H1 (cell line): ENCODE results near the gene LRRC39. TPM values are rescaled to one million over a fixed set of nuclear protein-coding genes. Genes with fewer than 3 reads are reported as not detected.
"Not testable (repeated sequence)": the region's sequence is repeated elsewhere in the genome, so short reads cannot be mapped to it uniquely, and the experiment has no call there.

Experiments
- CTCF ChIA-PET: fragments of 300-600 bp; sonication (Branson Sonifier 250); formaldehyde crosslinking; loops from one replicate; lab custom pipeline; 2021; ENCODE audit not compliant: partially characterized antibody; lab: Charles Lee
- POLR2A ChIA-PET: fragments of 300-600 bp; sonication (Branson Sonifier 250); formaldehyde crosslinking; loops from one replicate; lab custom pipeline; 2021; ENCODE audit warnings: inconsistent platforms; ENCODE audit not compliant: partially characterized antibody; lab: Charles Lee
- DNase-seq, 2 experiments: peaks; one replicate each; pipeline versions ENCODE4 v3.0.0 to v3.0.0-alpha.2; 2010 to 2022; ENCODE audit warnings: low spot score in 2 of 2, low read depth in 1 of 2, mixed read lengths in 1 of 2
- FAIRE-seq: peaks from 2 replicates; lab custom pipeline; 2011; peaks lifted over from hg19 to GRCh38; lab: Jason Lieb, UNC
- H2AFZ ChIP-seq: 2 replicates; pipeline ENCODE4 v1.8.1; 2012; ENCODE audit warnings: low read length, inconsistent platforms
- H2AK5ac ChIP-seq: 2 replicates; pipeline ENCODE4 v1.6.1; 2013; ENCODE audit warnings: low read depth, low read length
- H2BK120ac ChIP-seq: replicated peaks from 2 replicates; pipeline ENCODE3; 2013; ENCODE audit warnings: low read depth, low read length, inconsistent platforms
- H2BK12ac ChIP-seq: 2 replicates; pipeline ENCODE4 v1.6.1; 2013; ENCODE audit warnings: low read depth, low read length
- H2BK15ac ChIP-seq: 2 replicates; pipeline ENCODE4 v1.6.1; 2013; ENCODE audit warnings: low read length
- H2BK20ac ChIP-seq: 2 replicates; pipeline ENCODE4 v1.6.1; 2013; ENCODE audit warnings: low read length
- H2BK5ac ChIP-seq: 2 replicates; pipeline ENCODE4 v1.6.1; 2013; ENCODE audit warnings: low read depth, low read length
- H3K14ac ChIP-seq: 2 replicates; pipeline ENCODE4 v1.6.1; 2013; ENCODE audit warnings: inconsistent platforms; ENCODE audit not compliant: insufficient read length
- H3K18ac ChIP-seq: 2 replicates; pipeline ENCODE4 v1.6.1; 2013; ENCODE audit warnings: low read length; ENCODE audit errors: extremely low read depth
- H3K23ac ChIP-seq: 2 replicates; pipeline ENCODE4 v1.6.1; 2013; ENCODE audit warnings: inconsistent platforms; ENCODE audit not compliant: insufficient read length
- H3K23me2 ChIP-seq: 2 replicates; pipeline ENCODE4 v1.6.1; 2013; ENCODE audit warnings: low read depth, low read length
- H3K27ac ChIP-seq: 2 replicates; pipeline ENCODE4 v1.6.1; 2011; ENCODE audit warnings: low read depth, low read length, inconsistent platforms
- H3K27me3 ChIP-seq, 4 experiments: replicated peaks in 1 of 4; 1 replicate in 1 of 4; 2 replicates in 3 of 4; pipeline versions ENCODE4 v1.6.1 to v1.8.1; 2011 to 2013; ENCODE audit warnings: low read length in 3 of 4, mild to moderate bottlenecking in 3 of 4, inconsistent platforms in 2 of 4, mixed read lengths in 2 of 4, moderate library complexity in 1 of 4; ENCODE audit not compliant: control insufficient read depth in 3 of 4, insufficient read depth in 3 of 4; ENCODE audit errors: extremely low read depth in 1 of 4
- H3K36me3 ChIP-seq, 4 experiments: 2 replicates each; pipeline versions ENCODE4 v1.6.1 to v1.8.1; 2011 to 2013; ENCODE audit warnings: mild to moderate bottlenecking in 4 of 4, low read length in 3 of 4, moderate library complexity in 2 of 4, control low read depth in 1 of 4, inconsistent platforms in 1 of 4; ENCODE audit not compliant: insufficient read depth in 4 of 4, control insufficient read depth in 2 of 4
- H3K4ac ChIP-seq: replicated peaks from 2 replicates; pipeline ENCODE3; 2013; ENCODE audit warnings: low read length, low read depth, mixed read lengths, inconsistent platforms; ENCODE audit not compliant: insufficient read length
- H3K4me1 ChIP-seq, 4 experiments: replicated peaks in 1 of 4; 1 replicate in 1 of 4; 2 replicates in 3 of 4; pipeline versions ENCODE4 v1.6.1 to v1.8.1; 2011 to 2013; ENCODE audit warnings: low read length in 3 of 4, inconsistent platforms in 2 of 4, mixed read lengths in 1 of 4; ENCODE audit not compliant: insufficient read depth in 4 of 4, control insufficient read depth in 3 of 4
- H3K4me2 ChIP-seq, 2 experiments: 2 replicates each; pipeline versions ENCODE4 v1.6.1 to v1.8.1; 2011 to 2013; ENCODE audit warnings: low read depth in 2 of 2, low read length in 2 of 2, control low read depth in 1 of 2, inconsistent platforms in 1 of 2, mild to moderate bottlenecking in 1 of 2; ENCODE audit not compliant: insufficient read depth in 1 of 2
- H3K4me3 ChIP-seq, 4 experiments: fragments of 200-600, 300-600 bp in 1 of 4; sonication (generic), shearing (Covaris generic), sonication (Bioruptor Twin) in 1 of 4; 2 replicates each; pipeline versions ENCODE4 v1.5.1 to v1.8.1; 2011 to 2016; ENCODE audit warnings: low read length in 4 of 4, low read depth in 3 of 4, control low read depth in 2 of 4, inconsistent platforms in 2 of 4, mild to moderate bottlenecking in 2 of 4, mixed read lengths in 1 of 4, moderate library complexity in 1 of 4; ENCODE audit not compliant: insufficient read depth in 2 of 4; ENCODE audit errors: extremely low read depth in 1 of 4
- H3K56ac ChIP-seq: replicated peaks from 2 replicates; pipeline ENCODE3; 2013; ENCODE audit warnings: low read depth, mild to moderate bottlenecking, mixed read lengths, low read length, inconsistent platforms; ENCODE audit not compliant: insufficient read length
- H3K79me1 ChIP-seq: 2 replicates; pipeline ENCODE4 v1.6.1; 2013; ENCODE audit warnings: low read depth, low read length, control low read depth
- H3K79me2 ChIP-seq, 2 experiments: 2 replicates each; pipeline versions ENCODE4 v1.6.1 to v1.8.1; 2012 to 2013; ENCODE audit warnings: low read length in 2 of 2, mild to moderate bottlenecking in 2 of 2, inconsistent platforms in 1 of 2; ENCODE audit not compliant: insufficient read depth in 2 of 2, control insufficient read depth in 1 of 2
- H3K9ac ChIP-seq, 4 experiments: replicated peaks in 1 of 4; 1 replicate in 1 of 4; 2 replicates in 3 of 4; pipeline versions ENCODE4 v1.6.1 to v1.8.1; 2011 to 2013; ENCODE audit warnings: low read depth in 3 of 4, low read length in 3 of 4, control low read depth in 2 of 4, mild to moderate bottlenecking in 2 of 4, moderate library complexity in 2 of 4, inconsistent platforms in 1 of 4; ENCODE audit errors: extremely low read depth in 1 of 4
- H3K9me3 ChIP-seq, 2 experiments: 2 replicates each; pipeline versions ENCODE4 v1.6.1 to v1.8.1; 2012 to 2013; ENCODE audit warnings: mild to moderate bottlenecking in 2 of 2, moderate library complexity in 2 of 2, control low read depth in 1 of 2, inconsistent platforms in 1 of 2, low read depth in 1 of 2, low read length in 1 of 2, mixed read lengths in 1 of 2; ENCODE audit not compliant: insufficient read depth in 2 of 2
- H4K20me1 ChIP-seq, 2 experiments: replicated peaks in 1 of 2; 2 replicates each; pipeline versions ENCODE3 to v1.8.1; 2011 to 2013; ENCODE audit warnings: inconsistent platforms in 2 of 2, low read length in 2 of 2, mild to moderate bottlenecking in 1 of 2; ENCODE audit not compliant: insufficient read depth in 2 of 2, control insufficient read depth in 1 of 2
- H4K5ac ChIP-seq: 2 replicates; pipeline ENCODE4 v1.6.1; 2013; ENCODE audit warnings: low read length, low read depth, mixed read lengths, inconsistent platforms; ENCODE audit not compliant: insufficient read length
- H4K8ac ChIP-seq: 2 replicates; pipeline ENCODE4 v1.8.0; 2013; ENCODE audit warnings: mild to moderate bottlenecking, moderate library complexity, low read length, inconsistent platforms; ENCODE audit not compliant: insufficient read depth; ENCODE audit errors: extremely low read depth
- H4K91ac ChIP-seq: replicated peaks from 2 replicates; pipeline ENCODE3; 2013; ENCODE audit warnings: low read length, mixed read lengths, inconsistent platforms; ENCODE audit not compliant: insufficient read length
- ASH2L ChIP-seq: fragments of 200-600, 300-600 bp; sonication (generic); IDR thresholded peaks from one replicate; pipeline ENCODE4 v1.7.1; 2017; ENCODE audit warnings: low read length
- EGR1 ChIP-seq: IDR thresholded peaks from 2 replicates; pipeline ENCODE4 v1.6.1; 2011; ENCODE audit warnings: low read depth, low read length, borderline replicate concordance
- RNF2 ChIP-seq: fragments of 200-900, 300-1000 bp; sonication (generic); IDR thresholded peaks from 2 replicates; pipeline ENCODE4 v1.7.1; 2016; ENCODE audit warnings: borderline replicate concordance, low read depth, mild to moderate bottlenecking, antibody characterized with exemption, low read length; ENCODE audit not compliant: poor library complexity, severe bottlenecking; ENCODE audit errors: missing control alignments
- TEAD4 ChIP-seq: IDR thresholded peaks from 2 replicates; pipeline ENCODE4 v1.6.1; 2012; ENCODE audit warnings: low read depth, low read length, inconsistent platforms, mixed read lengths
- WGBS, 2 experiments: shearing (Covaris generic) in 1 of 2; methylation state at CpG; one replicate each; pipeline versions ENCODE4 v1.1.6 to v1.1.7; 2013 to 2015; ENCODE audit warnings: low lambda C conversion rate in 2 of 2, mixed read lengths in 2 of 2, inconsistent platforms in 1 of 2, low coverage in 1 of 2, missing lambda C conversion rate in 1 of 2; ENCODE audit not compliant: insufficient replicate concordance in 2 of 2, insufficient coverage in 1 of 2, insufficient read length in 1 of 2; ENCODE audit errors: extremely low coverage in 1 of 2, missing lambda C conversion rate in 1 of 2; 5-methylcytosine and 5-hydroxymethylcytosine counted together
- polyA plus RNA-seq, 7 experiments: library from polyadenylated mRNA; depleted of rRNA in 3 of 7; stranded (reverse) in 5 of 7; unstranded in 2 of 7; fragments of >200 nt in 5 of 7; fragments of 200-250 nt in 2 of 7; gene quantifications; 1 replicate in 5 of 7; 2 replicates in 1 of 7; 4 replicates in 1 of 7; pipeline versions ENCODE4 v1.2.1 to v1.2.3, GENCODE V29; 2011 to 2013; ENCODE audit warnings: missing spikeins in 2 of 7, mixed read lengths in 2 of 7
- total RNA-seq: library from RNA; stranded (reverse); fragmentation: NEBNext Ultra II Directional; extraction: Animal tissue kit (Norgen Biotek cat#: 25700); gene quantifications from 2 replicates; pipeline ENCODE4 v1.2.1, GENCODE V29; 2021
- TF ChIP-seq, protein P1 (sequence below): IDR thresholded peaks from 2 replicates; pipeline ENCODE4 v1.6.1; 2011; ENCODE audit warnings: low read depth, mild to moderate bottlenecking, low read length; ENCODE audit not compliant: insufficient read depth
- TF ChIP-seq, protein P2 (sequence below): IDR thresholded peaks from 2 replicates; pipeline ENCODE4 v1.6.1; 2012; ENCODE audit warnings: low read length, inconsistent platforms

LRRC39 gene
- total and polyA plus RNA-seq, 2 of the 8 experiments (the other 6 are each of a cell fraction or from before 2014, with no cell fraction given), result 0.33 to 0.39 TPM

DNA sequence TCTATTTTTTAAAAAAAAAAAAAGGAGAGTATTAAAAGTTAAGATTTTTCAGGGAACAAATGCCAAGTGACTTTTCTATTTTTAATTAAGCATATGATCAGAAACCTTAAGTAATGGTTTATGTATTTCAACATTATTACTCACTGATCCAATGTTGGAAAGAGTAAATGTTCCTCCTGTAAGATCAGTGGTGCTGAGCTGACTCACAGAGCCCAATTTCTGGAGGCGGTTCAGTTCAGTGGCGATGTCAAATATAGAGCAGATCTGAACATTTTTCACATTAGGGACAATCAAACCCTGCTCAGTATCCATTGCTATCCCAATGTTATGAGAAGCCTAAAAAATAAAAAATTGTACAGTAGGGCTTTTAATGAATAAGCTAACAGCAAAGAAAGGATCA, 28.2 kb upstream of the LRRC39 start (continued):
- TF ChIP-seq, protein P1, sequence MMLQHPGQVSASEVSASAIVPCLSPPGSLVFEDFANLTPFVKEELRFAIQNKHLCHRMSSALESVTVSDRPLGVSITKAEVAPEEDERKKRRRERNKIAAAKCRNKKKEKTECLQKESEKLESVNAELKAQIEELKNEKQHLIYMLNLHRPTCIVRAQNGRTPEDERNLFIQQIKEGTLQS, result no peak
- TF ChIP-seq EGR1 (no peak), TEAD4 (no peak), RNF2 (no peak), ASH2L (no peak)
- TF ChIP-seq, protein P2, sequence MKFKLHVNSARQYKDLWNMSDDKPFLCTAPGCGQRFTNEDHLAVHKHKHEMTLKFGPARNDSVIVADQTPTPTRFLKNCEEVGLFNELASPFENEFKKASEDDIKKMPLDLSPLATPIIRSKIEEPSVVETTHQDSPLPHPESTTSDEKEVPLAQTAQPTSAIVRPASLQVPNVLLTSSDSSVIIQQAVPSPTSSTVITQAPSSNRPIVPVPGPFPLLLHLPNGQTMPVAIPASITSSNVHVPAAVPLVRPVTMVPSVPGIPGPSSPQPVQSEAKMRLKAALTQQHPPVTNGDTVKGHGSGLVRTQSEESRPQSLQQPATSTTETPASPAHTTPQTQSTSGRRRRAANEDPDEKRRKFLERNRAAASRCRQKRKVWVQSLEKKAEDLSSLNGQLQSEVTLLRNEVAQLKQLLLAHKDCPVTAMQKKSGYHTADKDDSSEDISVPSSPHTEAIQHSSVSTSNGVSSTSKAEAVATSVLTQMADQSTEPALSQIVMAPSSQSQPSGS, result no peak

DNA sequence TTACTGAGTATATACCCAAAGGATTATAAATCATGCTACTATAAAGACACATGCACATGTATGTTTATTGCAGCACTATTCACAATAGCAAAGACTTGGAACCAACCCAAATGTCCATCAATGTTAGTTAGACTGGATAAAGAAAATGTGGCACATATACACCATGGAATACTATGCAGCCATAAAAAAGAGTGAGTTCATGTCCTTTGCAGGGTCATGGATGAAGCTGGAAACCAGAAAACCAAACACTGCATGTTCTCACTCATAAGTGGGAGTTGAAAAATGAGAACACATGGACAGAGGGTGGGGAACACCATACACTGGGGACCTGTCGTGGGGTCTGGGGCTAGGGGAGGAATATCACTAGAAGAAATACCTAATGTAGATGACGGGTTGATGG, 27.5 kb upstream of the LRRC39 start:
- H3K9me3 ChIP-seq, DNase-seq, FAIRE-seq, H2BK5ac ChIP-seq, H4K8ac ChIP-seq, H4K5ac ChIP-seq, H3K4ac ChIP-seq, H3K79me1 ChIP-seq, H3K9ac ChIP-seq, H2AFZ ChIP-seq, H2BK15ac ChIP-seq, H2BK20ac ChIP-seq, H4K20me1 ChIP-seq, H3K27me3 ChIP-seq, H2BK120ac ChIP-seq, H3K14ac ChIP-seq, H3K23me2 ChIP-seq, H3K4me2 ChIP-seq, H3K4me1 ChIP-seq, H3K79me2 ChIP-seq, H2BK12ac ChIP-seq, H3K56ac ChIP-seq, POLR2A ChIA-PET, H3K4me3 ChIP-seq, H2AK5ac ChIP-seq, H3K27ac ChIP-seq, H3K23ac ChIP-seq, H4K91ac ChIP-seq, H3K18ac ChIP-seq: not testable (repeated sequence)
- CTCF ChIA-PET, result interaction anchor here (1.1 kb wide), 1 partner anchor 233 kb away, joined by 3 read pairs; no protein-coding TSS in a partner anchor
- WGBS, 2 experiments, result 82% methylated on average over 2 of the region's 2 CpGs; no CpG with 5 or more reads in 1 of the 2 experiments
- H3K36me3 ChIP-seq, result peaks cover 0 to 39% (median 20%) of the 10 kb centered on the region in 4 experiments
